NCI-H774 (cell line): ENCODE measurements around the gene DLL4.
"Not testable (repeated sequence)": the region's sequence is repeated elsewhere in the genome, so short reads cannot be mapped to it uniquely, and the experiment has no call there.

Source experiments
- DNase-seq: peaks from one replicate; lab custom pipeline; 2025; lab: John Stamatoyannopoulos, UW

The DLL4 gene

GRCh38 chr15:40941528-40942336 is 12.6 kb downstream of the DLL4 start:
- peak; percentile 77 for DNase-seq

GRCh38 chr15:40942337-40942854 is 13.3 kb downstream of the DLL4 start:
- DNase-seq, result no peak

- no peak for DNase-seq
These were observed 13.7 kb downstream of the DLL4 start for GRCh38 chr15:40942878-40943277.

DNA sequence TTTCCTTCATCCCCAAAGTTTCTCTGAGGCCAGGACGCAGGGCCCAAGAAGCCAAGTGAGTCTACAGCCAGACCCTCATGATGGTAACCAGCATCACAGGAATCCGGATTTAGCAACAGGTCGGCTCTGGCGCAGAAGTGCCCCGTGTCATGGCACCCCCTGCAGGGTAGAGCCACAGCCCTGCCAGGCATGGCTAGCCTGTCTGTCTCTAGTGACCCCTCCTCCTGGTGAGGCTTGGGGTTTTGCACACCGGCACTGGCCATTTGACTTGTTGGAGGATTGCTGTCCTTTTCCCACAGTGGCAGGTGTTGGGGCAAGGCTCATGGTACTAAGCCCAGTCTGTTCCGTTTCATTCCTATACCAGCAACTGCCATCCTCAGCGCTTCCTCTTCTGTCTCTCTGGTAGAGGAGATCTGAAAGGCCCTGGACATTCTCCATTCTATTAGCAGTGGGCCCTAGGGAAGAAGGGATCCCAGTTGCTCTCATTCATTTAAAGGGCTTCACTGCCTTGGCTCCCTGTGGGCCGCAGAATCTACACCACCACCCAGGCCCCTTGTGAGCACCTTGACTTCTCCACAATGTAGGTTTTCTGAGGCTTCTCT is 14.7 kb downstream of the DLL4 start:
- no peak for DNase-seq

DNA sequence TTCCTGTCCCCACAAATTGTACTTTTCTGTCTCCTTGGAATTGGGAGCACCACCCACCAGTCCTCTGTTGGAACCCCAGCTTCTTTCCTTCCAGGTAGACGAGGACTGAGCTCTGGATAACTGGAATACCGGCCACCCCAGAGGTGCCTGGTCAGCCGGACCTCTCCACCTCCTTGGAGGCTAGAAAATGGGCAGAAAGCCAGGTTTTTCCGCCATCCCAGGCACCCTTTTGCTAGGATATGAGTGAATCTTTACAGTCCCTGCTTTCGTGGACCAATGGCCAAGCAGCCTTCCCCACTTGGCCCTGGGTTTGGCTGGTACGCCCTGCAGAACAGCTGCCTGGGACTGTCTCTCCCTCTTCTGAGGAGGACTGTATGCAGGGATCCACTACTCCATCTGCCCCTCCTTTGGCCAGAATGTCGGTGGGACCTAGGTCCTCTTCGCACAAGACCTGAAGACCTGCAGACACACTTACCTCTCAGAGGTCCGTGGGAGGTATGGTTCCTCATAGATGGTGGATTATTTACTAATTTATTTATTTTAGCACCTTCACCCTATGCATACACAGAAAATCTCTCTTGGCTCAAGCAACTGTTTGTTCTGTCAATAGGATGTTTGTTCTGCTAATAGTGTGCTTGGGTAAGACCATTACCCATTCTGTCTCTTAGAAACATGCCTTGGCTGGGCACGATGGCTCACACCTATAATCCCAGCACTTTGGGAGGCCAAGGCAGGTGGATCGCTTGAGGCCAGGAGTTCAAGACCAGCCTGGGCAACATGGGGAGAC is 15.6 kb downstream of the DLL4 start:
- peak; percentile 78 for DNase-seq

- no peak for DNase-seq
These were observed 19.8 kb downstream of the DLL4 start for GRCh38 chr15:40948706-40949473.

- DNase-seq, result no peak
These were observed 20.6 kb downstream of the DLL4 start for GRCh38 chr15:40949756-40950207.

- DNase-seq, result no peak
These were observed 22.6 kb downstream of the DLL4 start for GRCh38 chr15:40951764-40952163.

- no peak for DNase-seq
These were observed 23.3 kb downstream of the DLL4 start for GRCh38 chr15:40952301-40952900.

- peak; percentile 94 for DNase-seq
These were observed 24.0 kb downstream of the DLL4 start, which contains the start of gene CHAC1 for GRCh38 chr15:40952901-40953712. TSS of gene CHAC1 (plus strand) at chr15:40953471. CDS start at chr15:40953584, 113 bp downstream.

DNA sequence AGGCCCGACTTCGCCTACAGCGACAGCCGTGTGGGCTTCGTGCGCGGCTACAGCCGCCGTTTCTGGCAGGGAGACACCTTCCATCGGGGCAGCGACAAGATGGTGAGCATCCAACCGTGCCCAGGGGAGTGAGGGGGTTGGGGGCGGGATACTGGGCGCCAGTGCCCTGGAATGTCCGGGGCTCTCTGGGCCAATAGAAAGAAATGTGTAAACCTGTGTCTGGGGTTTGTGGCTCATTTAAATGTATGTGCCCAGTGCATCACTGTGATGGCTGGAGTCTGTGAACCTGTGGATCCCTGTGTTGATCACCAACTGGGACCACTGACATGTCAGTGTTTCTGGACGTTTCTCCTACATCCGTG is 24.6 kb downstream of the DLL4 start:
- no peak for DNase-seq

DNA sequence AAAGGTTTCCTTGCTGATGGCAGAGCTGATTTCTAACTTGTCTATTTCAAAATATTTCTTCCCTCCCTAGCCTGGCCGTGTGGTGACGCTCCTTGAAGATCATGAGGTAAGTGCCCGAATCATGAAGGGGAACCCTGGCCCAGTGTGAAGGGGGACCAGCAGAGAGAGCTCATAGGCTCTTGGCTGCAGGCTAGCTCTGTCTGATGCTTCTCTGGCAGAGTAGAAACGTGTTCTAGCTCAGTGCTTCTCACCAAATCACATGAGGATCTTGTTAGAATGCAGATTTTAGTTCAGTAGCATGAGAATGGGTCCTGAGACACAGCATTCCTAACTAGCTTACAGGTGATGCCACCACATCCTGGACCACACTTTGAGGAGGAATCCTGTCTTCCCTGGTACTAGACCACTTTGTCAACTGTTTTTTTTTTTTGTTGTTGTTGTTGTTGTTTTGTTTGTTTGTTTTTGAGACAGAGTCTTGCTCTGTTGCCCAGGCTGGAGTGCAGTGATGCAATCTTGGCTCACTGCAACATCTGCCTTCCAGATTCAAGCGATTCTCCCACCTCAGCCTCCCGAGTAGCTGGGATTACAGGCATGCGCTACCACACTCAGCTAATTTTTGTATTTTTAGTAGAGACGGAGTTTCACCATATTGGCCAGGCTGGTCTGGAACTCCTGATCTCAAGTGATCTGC is 25.2 kb downstream of the DLL4 start:
- not testable (repeated sequence) for DNase-seq

GRCh38 chr15:40955141-40955903 is 26.2 kb downstream of the DLL4 start:
- no peak for DNase-seq

- no peak for DNase-seq
These were observed 26.9 kb downstream of the DLL4 start for GRCh38 chr15:40955930-40956540.

DNA sequence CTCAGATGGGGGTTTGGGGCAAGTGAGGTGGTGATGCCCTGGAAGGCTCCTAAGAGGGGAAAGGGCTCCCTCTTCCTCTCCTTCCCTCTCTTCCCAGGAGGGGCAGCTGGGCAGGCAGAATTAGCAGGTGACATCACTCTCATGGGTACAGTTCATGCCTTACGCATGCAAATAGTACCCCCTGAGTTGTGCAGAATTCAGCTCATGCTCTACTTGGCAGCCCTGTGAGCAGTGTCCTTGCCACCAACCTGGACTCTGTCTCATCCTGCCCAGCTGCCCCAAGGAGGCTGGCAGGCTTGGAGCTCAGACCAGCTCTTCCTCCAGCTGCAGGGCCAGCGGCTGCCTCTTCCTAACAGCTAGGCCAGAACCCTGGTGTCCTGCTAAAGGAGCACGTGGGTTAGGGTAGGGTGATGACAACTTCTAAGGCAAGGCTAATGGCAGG is 27.4 kb downstream of the DLL4 start:
- DNase-seq, result no peak

- no peak for DNase-seq
These were observed 28.0 kb downstream of the DLL4 start for GRCh38 chr15:40957041-40957555.

- peak; percentile 55 for DNase-seq
These were observed 28.5 kb downstream of the DLL4 start for GRCh38 chr15:40957581-40958051.

- no peak for DNase-seq
These were observed 29.0 kb downstream of the DLL4 start for GRCh38 chr15:40958146-40958545.
